Stimulated activated CD8-positive, alpha-beta memory T cell treated with anti-CD3 and anti-CD28 coated beads, Interleukin-4, amount 100 ng/mL, for 24 hours (primary cell): ENCODE data around the gene ENO4.

ENCODE experiments used
- DNase-seq: peaks from one replicate; pipeline ENCODE4 v3.0.0-alpha.2; 2020; ENCODE audit warnings: low read depth

The ENO4 gene

GRCh38 chr10:116918583-116918982 is 69.3 kb downstream of the ENO4 start:
- no peak for DNase-seq

- DNase-seq, result no peak
Measured at GRCh38 chr10:116919164-116919563, 69.9 kb downstream of the ENO4 start.

- DNase-seq, result no peak
Measured at GRCh38 chr10:116919706-116920105, 70.4 kb downstream of the ENO4 start.

GRCh38 chr10:116925056-116925455 is 75.8 kb downstream of the ENO4 start:
- DNase-seq, result no peak

- no peak for DNase-seq
Measured at GRCh38 chr10:116926426-116926825, 77.1 kb downstream of the ENO4 start.

- DNase-seq, result no peak
Measured at GRCh38 chr10:116931806-116932205, 82.5 kb downstream of the ENO4 start.
